ENCODE measurements around the gene FAM118A.
A peak's percentile ranks its signal among the peaks of the same experiment; 100 is the strongest.

Gene FAM118A

GRCh38 chr22:45312415-45312814 lies 2.7 kb downstream of the FAM118A start:
- H3K4me3 Mint-ChIP-seq, result no peak overlapping the region
- no peaks in the 10 kb centered on the region for H3K9me3 Mint-ChIP-seq
- peaks cover 77% of the 10 kb centered on the region for H3K4me1 Mint-ChIP-seq (ENCODE audit: low read depth)
- H3K27ac Mint-ChIP-seq, result no peak overlapping the region
- H3K27me3 Mint-ChIP-seq, result no peaks in the 10 kb centered on the region
- H3K36me3 Mint-ChIP-seq (ENCODE audit: low read depth), result peaks cover 32% of the 10 kb centered on the region
- DNase-seq, result no peak

GRCh38 chr22:45312856-45313255 lies 3.1 kb downstream of the FAM118A start:
- DNase-seq, result no peak
- Mint-ChIP-seq H3K27me3 (no peaks in the 10 kb centered on the region), H3K4me1 (ENCODE audit: low read depth) (peaks cover 82% of the 10 kb centered on the region), H3K9me3 (no peaks in the 10 kb centered on the region), H3K4me3 (no peak overlapping the region), H3K27ac (peak overlapping the region; percentile 23), H3K36me3 (ENCODE audit: low read depth) (peaks cover 33% of the 10 kb centered on the region)

GRCh38 chr22:45314054-45314721 lies 4.5 kb downstream of the FAM118A start:
- no peak for DNase-seq
- Mint-ChIP-seq H3K4me1 (ENCODE audit: low read depth) (peaks cover 87% of the 10 kb centered on the region), H3K27ac (peak overlapping the region; percentile 60), H3K4me3 (no peak overlapping the region), H3K36me3 (ENCODE audit: low read depth) (peaks cover 33% of the 10 kb centered on the region), H3K27me3 (no peaks in the 10 kb centered on the region), H3K9me3 (no peaks in the 10 kb centered on the region)

GRCh38 chr22:45314786-45315185 lies 5.1 kb downstream of the FAM118A start:
- DNase-seq, result no peak
- Mint-ChIP-seq H3K4me3 (no peak overlapping the region), H3K27ac (peak overlapping the region; percentile 80), H3K27me3 (no peaks in the 10 kb centered on the region), H3K4me1 (ENCODE audit: low read depth) (peaks cover 90% of the 10 kb centered on the region), H3K9me3 (no peaks in the 10 kb centered on the region), H3K36me3 (ENCODE audit: low read depth) (peaks cover 33% of the 10 kb centered on the region)

GRCh38 chr22:45316796-45317526 lies 7.2 kb downstream of the FAM118A start:
- H3K9me3 Mint-ChIP-seq, result no peaks in the 10 kb centered on the region
- H3K36me3 Mint-ChIP-seq (ENCODE audit: low read depth), result peaks cover 28% of the 10 kb centered on the region
- DNase-seq, result no peak
- H3K4me1 Mint-ChIP-seq (ENCODE audit: low read depth), result peaks cover 94% of the 10 kb centered on the region
- H3K27me3 Mint-ChIP-seq, result no peaks in the 10 kb centered on the region
- H3K27ac Mint-ChIP-seq, result peak overlapping the region; percentile 98
- H3K4me3 Mint-ChIP-seq, result no peak overlapping the region

- Mint-ChIP-seq H3K4me3 (peak overlapping the region; percentile 79), H3K9me3 (no peaks in the 10 kb centered on the region), H3K4me1 (ENCODE audit: low read depth) (peaks cover 94% of the 10 kb centered on the region), H3K27ac (peak overlapping the region; percentile 98), H3K36me3 (ENCODE audit: low read depth) (peaks cover 28% of the 10 kb centered on the region), H3K27me3 (no peaks in the 10 kb centered on the region)
- DNase-seq, result no peak
Observed at GRCh38 chr22:45317551-45318167, 7.9 kb downstream of the FAM118A start.

- DNase-seq, result peak; percentile 85
- H3K27me3 Mint-ChIP-seq, result no peaks in the 10 kb centered on the region
- H3K27ac Mint-ChIP-seq, result peak overlapping the region; percentile 98
- H3K4me1 Mint-ChIP-seq (ENCODE audit: low read depth), result peaks cover 91% of the 10 kb centered on the region
- H3K4me3 Mint-ChIP-seq, result peak overlapping the region; percentile 79
- H3K36me3 Mint-ChIP-seq (ENCODE audit: low read depth), result peaks cover 29% of the 10 kb centered on the region
- H3K9me3 Mint-ChIP-seq, result no peaks in the 10 kb centered on the region
Observed at GRCh38 chr22:45318168-45318557, 8.4 kb downstream of the FAM118A start.

- H3K36me3 Mint-ChIP-seq (ENCODE audit: low read depth), result peaks cover 33% of the 10 kb centered on the region
- peaks cover 93% of the 10 kb centered on the region for H3K4me1 Mint-ChIP-seq (ENCODE audit: low read depth)
- H3K4me3 Mint-ChIP-seq, result peak overlapping the region; percentile 79
- H3K9me3 Mint-ChIP-seq, result no peaks in the 10 kb centered on the region
- peak overlapping the region; percentile 98 for H3K27ac Mint-ChIP-seq
- H3K27me3 Mint-ChIP-seq, result no peaks in the 10 kb centered on the region
- DNase-seq, result peak; percentile 56
Observed at GRCh38 chr22:45318558-45319323, 9.0 kb downstream of the FAM118A start.

GRCh38 chr22:45319324-45319685 lies 9.6 kb downstream of the FAM118A start:
- no peak for DNase-seq
- Mint-ChIP-seq H3K36me3 (ENCODE audit: low read depth) (peaks cover 35% of the 10 kb centered on the region), H3K27me3 (no peaks in the 10 kb centered on the region), H3K4me3 (peak overlapping the region; percentile 79), H3K4me1 (ENCODE audit: low read depth) (peaks cover 93% of the 10 kb centered on the region), H3K9me3 (no peaks in the 10 kb centered on the region), H3K27ac (peak overlapping the region; percentile 98)

- Mint-ChIP-seq H3K4me1 (ENCODE audit: low read depth) (peaks cover 90% of the 10 kb centered on the region), H3K36me3 (ENCODE audit: low read depth) (peaks cover 47% of the 10 kb centered on the region), H3K27me3 (no peaks in the 10 kb centered on the region), H3K4me3 (no peak overlapping the region), H3K9me3 (no peaks in the 10 kb centered on the region), H3K27ac (peak overlapping the region; percentile 98)
- DNase-seq, result no peak
Observed at GRCh38 chr22:45320357-45320976, 10.7 kb downstream of the FAM118A start.

- no peak for DNase-seq
- Mint-ChIP-seq H3K27me3 (no peaks in the 10 kb centered on the region), H3K4me1 (ENCODE audit: low read depth) (peaks cover 78% of the 10 kb centered on the region), H3K36me3 (ENCODE audit: low read depth) (peaks cover 53% of the 10 kb centered on the region), H3K27ac (peak overlapping the region; percentile 77), H3K9me3 (no peaks in the 10 kb centered on the region), H3K4me3 (no peak overlapping the region)
Observed at GRCh38 chr22:45321827-45322226, 12.1 kb downstream of the FAM118A start.

GRCh38 chr22:45322873-45323525 lies 13.3 kb downstream of the FAM118A start:
- Mint-ChIP-seq H3K27ac (peak overlapping the region; percentile 77), H3K27me3 (no peaks in the 10 kb centered on the region), H3K36me3 (ENCODE audit: low read depth) (peaks cover 60% of the 10 kb centered on the region), H3K9me3 (no peaks in the 10 kb centered on the region), H3K4me1 (ENCODE audit: low read depth) (peaks cover 67% of the 10 kb centered on the region), H3K4me3 (peak overlapping the region; percentile 49)
- DNase-seq, result no peak

GRCh38 chr22:45323695-45324094 lies 14.0 kb downstream of the FAM118A start:
- Mint-ChIP-seq H3K36me3 (ENCODE audit: low read depth) (peaks cover 65% of the 10 kb centered on the region), H3K27me3 (no peaks in the 10 kb centered on the region), H3K4me3 (peak overlapping the region; percentile 49), H3K27ac (peak overlapping the region; percentile 78), H3K9me3 (no peaks in the 10 kb centered on the region), H3K4me1 (ENCODE audit: low read depth) (peaks cover 60% of the 10 kb centered on the region)
- no peak for DNase-seq

GRCh38 chr22:45324311-45324711 lies 14.6 kb downstream of the FAM118A start:
- peaks cover 72% of the 10 kb centered on the region for H3K36me3 Mint-ChIP-seq (ENCODE audit: low read depth)

More at GRCh38 chr22:45324311-45324711, 14.6 kb downstream of the FAM118A start:
- Mint-ChIP-seq H3K27ac (peak overlapping the region; percentile 78), H3K4me1 (ENCODE audit: low read depth) (peaks cover 60% of the 10 kb centered on the region), H3K9me3 (no peaks in the 10 kb centered on the region), H3K4me3 (peak overlapping the region; percentile 24), H3K27me3 (no peaks in the 10 kb centered on the region)
- no peak for DNase-seq

Measured in activated T-cell treated with anti-CD3 and anti-CD28 coated beads, Interleukin-2, amount 50 U/mL, for 24 hours (primary cell).